ENCODE results near the gene NF2.

DNA sequence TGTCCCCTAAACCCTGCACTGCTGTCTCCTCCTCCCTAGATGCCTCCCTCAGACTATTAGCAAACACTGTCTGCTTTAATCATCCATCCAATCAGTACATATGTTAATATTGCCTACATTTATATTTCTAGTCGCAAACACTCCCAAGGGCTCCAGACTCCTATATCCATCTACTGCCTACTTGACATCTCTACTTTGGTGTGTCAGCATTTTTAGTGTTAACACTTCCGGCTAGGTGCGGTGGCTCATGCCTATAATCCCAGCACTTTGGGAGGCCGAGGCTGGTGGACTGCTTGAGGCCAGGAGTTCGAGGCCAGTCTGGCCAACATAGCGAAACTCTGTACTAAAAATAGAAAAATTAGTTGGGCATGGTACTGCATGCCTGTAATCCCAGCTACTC is 44.4 kb upstream of the NF2 start:
- TF ChIP-seq, protein P1, sequence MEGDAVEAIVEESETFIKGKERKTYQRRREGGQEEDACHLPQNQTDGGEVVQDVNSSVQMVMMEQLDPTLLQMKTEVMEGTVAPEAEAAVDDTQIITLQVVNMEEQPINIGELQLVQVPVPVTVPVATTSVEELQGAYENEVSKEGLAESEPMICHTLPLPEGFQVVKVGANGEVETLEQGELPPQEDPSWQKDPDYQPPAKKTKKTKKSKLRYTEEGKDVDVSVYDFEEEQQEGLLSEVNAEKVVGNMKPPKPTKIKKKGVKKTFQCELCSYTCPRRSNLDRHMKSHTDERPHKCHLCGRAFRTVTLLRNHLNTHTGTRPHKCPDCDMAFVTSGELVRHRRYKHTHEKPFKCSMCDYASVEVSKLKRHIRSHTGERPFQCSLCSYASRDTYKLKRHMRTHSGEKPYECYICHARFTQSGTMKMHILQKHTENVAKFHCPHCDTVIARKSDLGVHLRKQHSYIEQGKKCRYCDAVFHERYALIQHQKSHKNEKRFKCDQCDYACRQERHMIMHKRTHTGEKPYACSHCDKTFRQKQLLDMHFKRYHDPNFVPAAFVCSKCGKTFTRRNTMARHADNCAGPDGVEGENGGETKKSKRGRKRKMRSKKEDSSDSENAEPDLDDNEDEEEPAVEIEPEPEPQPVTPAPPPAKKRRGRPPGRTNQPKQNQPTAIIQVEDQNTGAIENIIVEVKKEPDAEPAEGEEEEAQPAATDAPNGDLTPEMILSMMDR (IDR thresholded peaks at IDR 0.05) = no peak
- TF ChIP-seq, protein P2, sequence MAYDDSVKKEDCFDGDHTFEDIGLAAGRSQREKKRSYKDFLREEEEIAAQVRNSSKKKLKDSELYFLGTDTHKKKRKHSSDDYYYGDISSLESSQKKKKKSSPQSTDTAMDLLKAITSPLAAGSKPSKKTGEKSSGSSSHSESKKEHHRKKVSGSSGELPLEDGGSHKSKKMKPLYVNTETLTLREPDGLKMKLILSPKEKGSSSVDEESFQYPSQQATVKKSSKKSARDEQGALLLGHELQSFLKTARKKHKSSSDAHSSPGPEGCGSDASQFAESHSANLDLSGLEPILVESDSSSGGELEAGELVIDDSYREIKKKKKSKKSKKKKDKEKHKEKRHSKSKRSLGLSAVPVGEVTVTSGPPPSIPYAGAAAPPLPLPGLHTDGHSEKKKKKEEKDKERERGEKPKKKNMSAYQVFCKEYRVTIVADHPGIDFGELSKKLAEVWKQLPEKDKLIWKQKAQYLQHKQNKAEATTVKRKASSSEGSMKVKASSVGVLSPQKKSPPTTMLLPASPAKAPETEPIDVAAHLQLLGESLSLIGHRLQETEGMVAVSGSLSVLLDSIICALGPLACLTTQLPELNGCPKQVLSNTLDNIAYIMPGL (CRISPR knock-in tag; IDR thresholded peaks at IDR 0.05) = no peak
- TF ChIP-seq CREB1 (CRISPR knock-in tag; IDR thresholded peaks at IDR 0.05) (no peak), E2F4 (CRISPR knock-in tag; IDR thresholded peaks at IDR 0.05; ENCODE audit: borderline replicate concordance, low read depth) (no peak), ATF1 (CRISPR knock-in tag; IDR thresholded peaks at IDR 0.05) (no peak)
- TF ChIP-seq, protein P3, sequence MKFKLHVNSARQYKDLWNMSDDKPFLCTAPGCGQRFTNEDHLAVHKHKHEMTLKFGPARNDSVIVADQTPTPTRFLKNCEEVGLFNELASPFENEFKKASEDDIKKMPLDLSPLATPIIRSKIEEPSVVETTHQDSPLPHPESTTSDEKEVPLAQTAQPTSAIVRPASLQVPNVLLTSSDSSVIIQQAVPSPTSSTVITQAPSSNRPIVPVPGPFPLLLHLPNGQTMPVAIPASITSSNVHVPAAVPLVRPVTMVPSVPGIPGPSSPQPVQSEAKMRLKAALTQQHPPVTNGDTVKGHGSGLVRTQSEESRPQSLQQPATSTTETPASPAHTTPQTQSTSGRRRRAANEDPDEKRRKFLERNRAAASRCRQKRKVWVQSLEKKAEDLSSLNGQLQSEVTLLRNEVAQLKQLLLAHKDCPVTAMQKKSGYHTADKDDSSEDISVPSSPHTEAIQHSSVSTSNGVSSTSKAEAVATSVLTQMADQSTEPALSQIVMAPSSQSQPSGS (CRISPR knock-in tag; IDR thresholded peaks at IDR 0.05; ENCODE audit: borderline replicate concordance, low read depth) = no peak

All from WTC11 (cell line).